Fibroblast of villous mesenchyme (primary cell): Measurements from ENCODE around the gene ADAMTS17. TPM values are rescaled to one million over a fixed set of nuclear protein-coding genes. Genes with fewer than 3 reads are reported as not detected.

Experiments
- DNase-seq: peaks from one replicate; pipeline ENCODE4 v3.0.0-alpha.2; 2010; ENCODE audit warnings: low read depth
- H3K4me3 ChIP-seq: 2 replicates; pipeline ENCODE4 v1.5.1; 2011; ENCODE audit warnings: low read depth, mild to moderate bottlenecking, low read length
- total RNA-seq: library from RNA; depleted of rRNA; stranded (reverse); fragments of >200 nt; gene quantifications from 2 replicates; pipeline ENCODE4 v1.2.3, GENCODE V29; 2012
- TF ChIP-seq, protein P1 (sequence below): IDR thresholded peaks from 2 replicates; pipeline ENCODE4 v1.5.1; 2012; ENCODE audit warnings: low read depth, mild to moderate bottlenecking, low read length; ENCODE audit not compliant: insufficient read depth

Gene ADAMTS17
- total RNA-seq, 1 donor = under 0.01 TPM

DNA sequence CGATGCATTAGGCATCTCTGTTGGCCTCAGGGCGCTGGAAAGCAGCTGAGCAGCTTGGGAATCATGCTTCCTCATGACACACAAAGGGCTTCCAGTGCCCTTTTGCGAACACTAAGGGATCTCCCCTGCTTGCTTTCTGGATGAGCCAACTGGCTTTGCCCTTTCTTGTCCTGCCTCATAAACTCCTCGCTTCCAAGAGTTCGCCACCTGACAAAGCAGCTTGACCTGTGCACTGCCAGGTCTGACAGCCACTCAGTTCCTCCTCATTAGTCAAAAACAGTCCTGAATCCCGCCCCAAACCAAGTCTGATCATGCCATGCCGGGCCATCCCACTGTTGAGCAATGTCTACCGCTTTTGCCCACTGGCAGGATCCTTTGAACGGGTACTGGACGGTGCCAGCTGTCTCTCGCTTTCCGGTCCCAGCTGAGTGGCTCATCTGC is 343.1 kb downstream of the ADAMTS17 start:
- TF ChIP-seq, protein P1, sequence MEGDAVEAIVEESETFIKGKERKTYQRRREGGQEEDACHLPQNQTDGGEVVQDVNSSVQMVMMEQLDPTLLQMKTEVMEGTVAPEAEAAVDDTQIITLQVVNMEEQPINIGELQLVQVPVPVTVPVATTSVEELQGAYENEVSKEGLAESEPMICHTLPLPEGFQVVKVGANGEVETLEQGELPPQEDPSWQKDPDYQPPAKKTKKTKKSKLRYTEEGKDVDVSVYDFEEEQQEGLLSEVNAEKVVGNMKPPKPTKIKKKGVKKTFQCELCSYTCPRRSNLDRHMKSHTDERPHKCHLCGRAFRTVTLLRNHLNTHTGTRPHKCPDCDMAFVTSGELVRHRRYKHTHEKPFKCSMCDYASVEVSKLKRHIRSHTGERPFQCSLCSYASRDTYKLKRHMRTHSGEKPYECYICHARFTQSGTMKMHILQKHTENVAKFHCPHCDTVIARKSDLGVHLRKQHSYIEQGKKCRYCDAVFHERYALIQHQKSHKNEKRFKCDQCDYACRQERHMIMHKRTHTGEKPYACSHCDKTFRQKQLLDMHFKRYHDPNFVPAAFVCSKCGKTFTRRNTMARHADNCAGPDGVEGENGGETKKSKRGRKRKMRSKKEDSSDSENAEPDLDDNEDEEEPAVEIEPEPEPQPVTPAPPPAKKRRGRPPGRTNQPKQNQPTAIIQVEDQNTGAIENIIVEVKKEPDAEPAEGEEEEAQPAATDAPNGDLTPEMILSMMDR = no peak
- H3K4me3 ChIP-seq = no peak overlapping the region
- DNase-seq = no peak

DNA sequence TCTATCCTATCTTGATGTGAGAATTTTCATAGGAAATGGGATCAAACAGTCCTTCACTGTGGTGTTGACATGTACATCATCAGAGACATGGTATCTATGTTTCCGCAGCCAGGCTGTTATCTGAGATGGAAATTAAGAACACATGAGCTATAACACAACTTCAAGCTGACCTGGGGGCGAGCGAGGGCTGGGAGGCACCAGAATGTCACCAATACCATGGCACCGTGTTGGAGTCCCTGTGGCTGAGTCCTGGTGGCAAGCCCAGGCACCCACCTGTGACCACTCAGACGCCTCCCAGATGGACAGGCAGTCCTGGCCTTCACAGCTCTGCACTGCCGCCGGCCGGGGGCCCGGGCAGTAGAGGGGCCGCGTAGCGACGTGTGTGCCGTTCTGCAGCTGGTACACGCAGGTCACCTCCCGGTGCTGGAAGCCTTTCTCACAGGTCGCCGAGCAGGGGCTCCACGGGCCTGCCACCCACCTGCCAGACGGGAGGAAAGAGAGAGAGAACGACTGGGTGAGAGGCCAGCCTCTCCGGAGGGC is 344.6 kb downstream of the ADAMTS17 start:
- TF ChIP-seq, protein P1 = no peak
- H3K4me3 ChIP-seq = no peak overlapping the region
- no peak for DNase-seq

DNA sequence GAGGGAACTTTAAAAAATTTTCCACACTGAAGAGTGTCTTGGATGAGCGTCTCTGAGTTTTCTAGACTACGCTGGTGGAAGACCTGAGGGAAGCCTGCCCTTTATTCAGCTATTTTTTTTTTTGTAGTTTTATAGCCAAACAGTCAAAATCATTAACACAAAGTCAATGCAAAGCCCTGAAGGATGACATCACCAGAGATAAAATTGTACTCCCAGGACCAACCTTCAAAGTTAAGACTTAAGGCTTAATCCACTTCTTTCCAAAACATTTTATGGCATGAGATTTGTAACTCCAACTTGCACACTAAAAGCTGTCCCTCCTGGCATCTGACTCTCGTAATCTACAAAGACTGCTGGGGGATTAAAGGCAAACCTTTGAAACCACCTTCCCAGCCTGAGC is 345.1 kb downstream of the ADAMTS17 start:
- DNase-seq = peak; percentile 36
- H3K4me3 ChIP-seq = no peak overlapping the region
- TF ChIP-seq, protein P1 = no peak

DNA sequence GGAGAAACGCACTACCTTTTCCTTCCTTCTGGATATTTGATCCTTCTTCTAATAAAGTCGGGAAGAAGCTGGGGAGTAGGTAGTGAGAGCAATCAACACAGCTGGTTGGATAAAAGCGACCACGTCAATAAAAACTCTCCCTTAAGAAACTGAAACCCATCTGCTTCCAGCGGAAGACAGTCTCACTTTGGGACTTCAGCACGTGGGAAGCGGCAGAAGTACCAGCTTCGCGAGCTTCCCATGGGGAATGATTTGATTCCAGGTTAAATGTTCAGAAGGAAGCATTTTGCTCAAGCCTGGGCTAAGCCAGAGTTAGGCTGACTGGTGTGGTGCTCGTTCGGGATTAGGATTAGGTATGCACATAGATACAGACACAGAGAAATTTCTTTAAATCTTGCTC is 346.2 kb downstream of the ADAMTS17 start:
- TF ChIP-seq, protein P1 = no peak
- no peak overlapping the region for H3K4me3 ChIP-seq
- no peak for DNase-seq

DNA sequence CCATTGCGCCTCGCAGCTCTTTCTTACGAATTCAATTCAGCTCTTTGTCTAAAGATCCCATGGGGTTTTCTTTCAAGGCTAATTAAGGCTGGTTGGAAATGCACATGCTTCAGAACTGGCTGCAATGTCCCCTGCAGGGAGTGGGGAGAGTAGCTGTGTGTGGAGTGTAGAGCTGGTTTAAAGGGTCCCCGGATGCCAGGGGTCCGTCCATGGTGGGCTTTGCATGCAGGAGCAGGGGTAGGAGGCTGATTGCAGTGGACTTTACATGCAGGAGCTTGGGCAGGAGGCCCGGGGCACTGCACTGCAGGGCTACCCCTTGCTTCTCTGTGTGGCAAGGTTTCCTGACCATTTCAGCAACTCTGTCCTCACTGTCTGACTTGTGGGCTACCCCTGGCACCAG is 346.9 kb downstream of the ADAMTS17 start:
- no peak for DNase-seq
- TF ChIP-seq, protein P1 = no peak

DNA sequence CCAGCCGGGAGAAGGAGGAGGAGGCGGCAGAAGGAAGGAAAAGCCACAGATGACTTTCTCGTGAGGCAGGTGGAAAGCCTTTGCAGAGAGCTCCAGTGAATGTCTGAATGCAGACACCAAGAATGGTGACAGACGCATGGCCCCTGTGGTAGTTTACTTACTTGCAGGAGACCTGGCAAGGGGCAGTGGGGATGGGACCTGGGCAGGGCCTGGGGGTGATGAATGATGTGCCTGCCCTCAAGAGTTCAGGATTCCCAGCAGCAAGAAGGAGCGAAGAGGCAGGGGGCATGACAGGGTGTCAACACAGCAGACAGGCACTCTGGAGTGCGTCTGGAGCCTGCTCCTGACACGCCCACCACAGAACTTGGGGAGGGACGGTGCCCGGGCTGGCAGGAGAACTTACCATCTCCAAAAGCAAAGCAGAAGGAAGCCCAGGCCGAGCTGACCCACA is 348.1 kb downstream of the ADAMTS17 start:
- TF ChIP-seq, protein P1 = no peak
- DNase-seq = no peak
- no peak overlapping the region for H3K4me3 ChIP-seq

More for the DNA sequence above, 346.9 kb downstream of the ADAMTS17 start:
- H3K4me3 ChIP-seq = no peak overlapping the region

DNA sequence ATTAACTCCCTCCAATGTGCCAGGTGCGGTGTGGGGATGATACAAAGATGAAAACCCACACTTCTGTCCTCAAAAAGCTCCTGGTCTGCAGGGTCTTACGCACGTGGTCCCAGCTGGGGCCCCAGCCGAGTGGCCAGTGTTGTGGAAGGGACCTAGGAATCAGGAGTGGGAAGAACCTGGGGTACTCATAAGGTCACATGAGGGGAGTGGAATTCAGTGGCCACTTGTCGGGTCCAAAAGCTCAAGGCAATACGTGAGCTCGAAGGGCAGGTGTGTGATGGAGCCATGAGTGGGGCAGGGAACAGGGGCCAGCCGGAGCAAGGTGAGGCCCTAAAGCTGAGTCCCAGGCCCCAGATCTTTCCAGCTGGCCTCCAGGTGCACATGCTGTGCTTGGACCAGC is 348.5 kb downstream of the ADAMTS17 start:
- no peak for DNase-seq
- no peak overlapping the region for H3K4me3 ChIP-seq
- TF ChIP-seq, protein P1 = no peak
